CD4-positive, alpha-beta memory T cell (primary cell): ENCODE data around the gene ACOXL. TPM values are rescaled to one million over a fixed set of nuclear protein-coding genes. Genes with fewer than 3 reads are reported as not detected.

Source experiments
- CTCF ChIA-PET: fragments of 350-600 bp; sonication (Branson Sonifier 250); formaldehyde crosslinking; loops from one replicate; lab custom pipeline; 2021; ENCODE audit warnings: inconsistent platforms; ENCODE audit not compliant: partially characterized antibody; lab: Charles Lee
- POLR2A ChIA-PET: fragments of 350-600 bp; sonication (Branson Sonifier 250); formaldehyde crosslinking; loops from one replicate; lab custom pipeline; 2021; ENCODE audit not compliant: partially characterized antibody; lab: Charles Lee
- DNase-seq, 5 donors: peaks; one replicate each; pipeline versions ENCODE4 v3.0.0 to v3.0.0-alpha.2; 2020 to 2022; ENCODE audit warnings: mixed read lengths in 1 of 5
- H3K27ac ChIP-seq: one replicate; pipeline ENCODE4 v1.7.0; 2013; ENCODE audit warnings: low read depth, low read length
- H3K27me3 ChIP-seq: 2 replicates; pipeline ENCODE4 v1.7.0; 2013; ENCODE audit warnings: mild to moderate bottlenecking, low read length, moderate library complexity; ENCODE audit not compliant: insufficient read depth
- H3K36me3 ChIP-seq: 2 replicates; pipeline ENCODE4 v1.7.0; 2013; ENCODE audit warnings: mild to moderate bottlenecking, low read length, moderate library complexity; ENCODE audit not compliant: insufficient read depth
- H3K4me1 ChIP-seq: 2 replicates; pipeline ENCODE4 v1.7.0; 2013; ENCODE audit warnings: mild to moderate bottlenecking, low read length, moderate library complexity; ENCODE audit not compliant: insufficient read depth
- H3K4me3 ChIP-seq, 2 donors: one replicate each; pipeline ENCODE4 v1.7.0; 2013; ENCODE audit warnings: low read length in 2 of 2, mild to moderate bottlenecking in 1 of 2
- H3K9me3 ChIP-seq, 2 donors: one replicate each; pipeline ENCODE4 v1.7.0; 2013; ENCODE audit warnings: low read length in 2 of 2, control low read depth in 1 of 2; ENCODE audit not compliant: control insufficient read depth in 1 of 2
- H3K27ac Mint-ChIP-seq, 7 donors: one replicate each; pipeline ENCODE4 v1.8.0; 2020 to 2021; ENCODE audit warnings: mixed read lengths in 7 of 7, mild to moderate bottlenecking in 6 of 7, inconsistent platforms in 3 of 7, moderate library complexity in 3 of 7
- H3K27me3 Mint-ChIP-seq, 2 donors: one replicate each; pipeline ENCODE4 v1.8.0; 2020 to 2021; ENCODE audit warnings: mixed read lengths in 2 of 2
- H3K36me3 Mint-ChIP-seq, 2 donors: one replicate each; pipeline ENCODE4 v1.8.0; 2020 to 2021; ENCODE audit warnings: mixed read lengths in 2 of 2, inconsistent platforms in 1 of 2, mild to moderate bottlenecking in 1 of 2
- H3K4me1 Mint-ChIP-seq, 4 donors: one replicate each; pipeline ENCODE4 v1.8.0; 2020 to 2021; ENCODE audit warnings: mixed read lengths in 4 of 4, mild to moderate bottlenecking in 1 of 4
- H3K4me3 Mint-ChIP-seq, 8 donors: one replicate each; pipeline ENCODE4 v1.8.0; 2020 to 2021; ENCODE audit warnings: mixed read lengths in 8 of 8, mild to moderate bottlenecking in 7 of 8, moderate library complexity in 6 of 8, inconsistent platforms in 3 of 8
- H3K9me3 Mint-ChIP-seq, 8 donors: one replicate each; pipeline ENCODE4 v1.8.0; 2020 to 2021; ENCODE audit warnings: mixed read lengths in 8 of 8, mild to moderate bottlenecking in 5 of 8, inconsistent platforms in 3 of 8, moderate library complexity in 1 of 8
- intact Hi-C: fragments of 100-400 bp; cut with micrococcal nuclease; formaldehyde crosslinking; loops from one replicate; pipeline ENCODE4 v1.15.1; 2023
- polyA plus RNA-seq, 2 donors: library from polyadenylated mRNA; unstranded; fragments of 300-500 nt; fragmentation: Illumina TruSeq; gene quantifications; one replicate each; pipeline ENCODE4 v1.2.3, GENCODE V29; 2021
- total RNA-seq, 2 experiments: library from RNA; stranded (reverse); gene quantifications; one replicate each; pipeline ENCODE4 v1.2.3, GENCODE V29; 2021

Gene ACOXL
- total and polyA plus RNA-seq, 4 experiments from 2014 or later: not detected

GRCh38 chr2:110724820-110725219 is 7.6 kb upstream of the ACOXL start:
- H3K27me3 Mint-ChIP-seq: peaks cover 4 to 16% of the 10 kb centered on the region in 2 donors

GRCh38 chr2:110725370-110725769 is 7.0 kb upstream of the ACOXL start:
- Mint-ChIP-seq H3K27ac (no peak overlapping the region), H3K4me3 (no peak overlapping the region), H3K9me3 (no peaks in the 10 kb centered on the region), H3K27me3 (peaks cover 4 to 15% of the 10 kb centered on the region in 2 donors), H3K36me3 (no peaks in the 10 kb centered on the region), H3K4me1 (no peaks in the 10 kb centered on the region)
- H3K27ac ChIP-seq: no peak overlapping the region
- ChIA-PET POLR2A (no interaction called here), CTCF (interaction anchor here (1.5 kb wide), 1 partner anchor 30 kb away, joined by 3 read pairs; no protein-coding TSS in a partner anchor)
- no peaks in the 10 kb centered on the region for H3K4me1 ChIP-seq
- DNase-seq: no peak
- H3K27me3 ChIP-seq: no peaks in the 10 kb centered on the region
- no peaks in the 10 kb centered on the region for H3K9me3 ChIP-seq
- intact Hi-C loops: no loop called here
- H3K36me3 ChIP-seq: no peaks in the 10 kb centered on the region
- no peak overlapping the region for H3K4me3 ChIP-seq

More at GRCh38 chr2:110724820-110725219, 7.6 kb upstream of the ACOXL start:
- POLR2A ChIA-PET: no interaction called here
- no peaks in the 10 kb centered on the region for H3K4me1 Mint-ChIP-seq
- no peaks in the 10 kb centered on the region for H3K36me3 Mint-ChIP-seq
- DNase-seq: no peak
- no peak overlapping the region for H3K4me3 ChIP-seq
- H3K9me3 Mint-ChIP-seq: no peaks in the 10 kb centered on the region
- H3K27ac Mint-ChIP-seq: no peak overlapping the region
- CTCF ChIA-PET: no interaction called here
- H3K9me3 ChIP-seq: no peaks in the 10 kb centered on the region
- no peaks in the 10 kb centered on the region for H3K36me3 ChIP-seq
- H3K4me1 ChIP-seq: no peaks in the 10 kb centered on the region
- no peaks in the 10 kb centered on the region for H3K27me3 ChIP-seq
- intact Hi-C loops: no loop called here
- H3K4me3 Mint-ChIP-seq: no peak overlapping the region
- H3K27ac ChIP-seq: no peak overlapping the region

GRCh38 chr2:110725859-110726258 is 6.5 kb upstream of the ACOXL start:
- Mint-ChIP-seq H3K4me1 (no peaks in the 10 kb centered on the region), H3K27me3 (peaks cover 8 to 17% of the 10 kb centered on the region in 2 donors), H3K4me3 (no peak overlapping the region), H3K27ac (no peak overlapping the region), H3K9me3 (no peaks in the 10 kb centered on the region), H3K36me3 (no peaks in the 10 kb centered on the region)
- intact Hi-C loops: no loop called here
- POLR2A ChIA-PET: no interaction called here
- no peak for DNase-seq
- CTCF ChIA-PET: interaction anchor here (1.5 kb wide), 1 partner anchor 29 kb away, joined by 3 read pairs; no protein-coding TSS in a partner anchor
- Histone ChIP-seq H3K27ac (no peak overlapping the region), H3K4me1 (no peaks in the 10 kb centered on the region), H3K9me3 (no peaks in the 10 kb centered on the region), H3K4me3 (no peak overlapping the region), H3K36me3 (no peaks in the 10 kb centered on the region), H3K27me3 (no peaks in the 10 kb centered on the region)

GRCh38 chr2:110726285-110726684 is 6.1 kb upstream of the ACOXL start:
- no peak overlapping the region for H3K4me3 ChIP-seq
- no peak for DNase-seq
- H3K27ac Mint-ChIP-seq: no peak overlapping the region
- no peaks in the 10 kb centered on the region for H3K9me3 Mint-ChIP-seq
- ChIA-PET CTCF (interaction anchor here (1.5 kb wide), 1 partner anchor 29 kb away, joined by 3 read pairs; no protein-coding TSS in a partner anchor), POLR2A (no interaction called here)
- H3K36me3 Mint-ChIP-seq: no peaks in the 10 kb centered on the region
- intact Hi-C loops: no loop called here
- H3K36me3 ChIP-seq: no peaks in the 10 kb centered on the region
- no peaks in the 10 kb centered on the region for H3K27me3 ChIP-seq
- H3K9me3 ChIP-seq: no peaks in the 10 kb centered on the region
- peaks cover 9 to 21% of the 10 kb centered on the region in 2 donors for H3K27me3 Mint-ChIP-seq
- H3K4me1 ChIP-seq: no peaks in the 10 kb centered on the region
- H3K4me3 Mint-ChIP-seq: no peak overlapping the region
- peaks cover 0 to 4% (median under 1%) of the 10 kb centered on the region in 4 donors for H3K4me1 Mint-ChIP-seq
- no peak overlapping the region for H3K27ac ChIP-seq

- Histone ChIP-seq H3K9me3 (no peaks in the 10 kb centered on the region), H3K4me1 (peaks cover 1% of the 10 kb centered on the region), H3K27me3 (peaks cover 11% of the 10 kb centered on the region), H3K27ac (no peak overlapping the region), H3K36me3 (no peaks in the 10 kb centered on the region), H3K4me3 (no peak overlapping the region)
- no peak for DNase-seq
- Mint-ChIP-seq H3K9me3 (no peaks in the 10 kb centered on the region), H3K36me3 (no peaks in the 10 kb centered on the region), H3K27ac (no peak overlapping the region), H3K27me3 (peaks cover 18 to 27% of the 10 kb centered on the region in 2 donors), H3K4me3 (no peak overlapping the region), H3K4me1 (peaks cover 1 to 13% (median 6%) of the 10 kb centered on the region in 4 donors)
- POLR2A ChIA-PET: no interaction called here
- CTCF ChIA-PET: interaction anchor here (0.8 kb wide), 1 partner anchor 10 kb away, joined by 3 read pairs; no protein-coding TSS in a partner anchor
- intact Hi-C loops: no loop called here
These were observed 4.5 kb upstream of the ACOXL start for GRCh38 chr2:110727923-110728322.

- Mint-ChIP-seq H3K9me3 (no peaks in the 10 kb centered on the region), H3K4me1 (peaks cover 7 to 22% (median 14%) of the 10 kb centered on the region in 4 donors), H3K36me3 (no peaks in the 10 kb centered on the region), H3K4me3 (no peak overlapping the region), H3K27ac (no peak overlapping the region), H3K27me3 (peaks cover 28 to 31% of the 10 kb centered on the region in 2 donors)
- Histone ChIP-seq H3K27me3 (peaks cover 19% of the 10 kb centered on the region), H3K36me3 (no peaks in the 10 kb centered on the region), H3K4me3 (no peak overlapping the region), H3K4me1 (peaks cover 8% of the 10 kb centered on the region), H3K27ac (no peak overlapping the region), H3K9me3 (no peaks in the 10 kb centered on the region)
- CTCF ChIA-PET: no interaction called here
- POLR2A ChIA-PET: no interaction called here
- DNase-seq: no peak
- intact Hi-C loops: no loop called here
These were observed 3.3 kb upstream of the ACOXL start for GRCh38 chr2:110729106-110729505.

- H3K27ac ChIP-seq: no peak overlapping the region
- peak overlapping the region in 2 of 8 donors; percentile 2 to 78 for H3K4me3 Mint-ChIP-seq
- H3K4me1 ChIP-seq: peaks cover 8% of the 10 kb centered on the region
- no peaks in the 10 kb centered on the region for H3K36me3 ChIP-seq
- H3K9me3 Mint-ChIP-seq: peaks cover 0 to 1% (median 0%) of the 10 kb centered on the region in 8 donors
- no peak overlapping the region for H3K27ac Mint-ChIP-seq
- no peaks in the 10 kb centered on the region for H3K36me3 Mint-ChIP-seq
- H3K4me1 Mint-ChIP-seq: peaks cover 9 to 22% (median 14%) of the 10 kb centered on the region in 4 donors
- peaks cover 39 to 46% of the 10 kb centered on the region in 2 donors for H3K27me3 Mint-ChIP-seq
- no peak overlapping the region for H3K4me3 ChIP-seq
- peaks cover 34% of the 10 kb centered on the region for H3K27me3 ChIP-seq
- ChIA-PET POLR2A (no interaction called here), CTCF (interaction anchor here (0.9 kb wide), 1 partner anchor 123 kb away, joined by 3 read pairs; no protein-coding TSS in a partner anchor)
- no peak for DNase-seq
- H3K9me3 ChIP-seq: no peaks in the 10 kb centered on the region
- intact Hi-C loops: no loop called here
These were observed 1.3 kb upstream of the ACOXL start for GRCh38 chr2:110731064-110731463.
